Body of pancreas (tissue), 4 donors: Measurements from ENCODE around the gene DGLUCY. TPM values are rescaled to one million over a fixed set of nuclear protein-coding genes. Genes with fewer than 3 reads are reported as not detected.

ENCODE experiments used
- ATAC-seq: fragments of 150-250 bp; one replicate; pipeline ENCODE4 v1.9.1; 2016
- DNase-seq, 4 donors: peaks; one replicate each; pipeline ENCODE4 v3.0.0-alpha.2; 2019
- H3K27ac ChIP-seq, 4 donors: fragments of 200-600 bp; sonication (generic); 1 replicate in 3 of 4; 2 replicates in 1 of 4; pipeline versions ENCODE4 v1.5.1 to v1.6.1; 2016 to 2019; ENCODE audit warnings: mild to moderate bottlenecking in 1 of 4, mixed read lengths in 1 of 4, moderate library complexity in 1 of 4
- H3K27me3 ChIP-seq, 2 donors: fragments of 200-600 bp; sonication (generic); one replicate each; pipeline ENCODE4 v1.6.0; 2016; ENCODE audit warnings: mild to moderate bottlenecking in 1 of 2
- H3K36me3 ChIP-seq, 2 donors: fragments of 200-600 bp; sonication (generic); replicated peaks in 1 of 2; 2 replicates each; pipeline ENCODE4 v1.5.1; 2016; ENCODE audit warnings: low read depth in 2 of 2; ENCODE audit not compliant: insufficient read depth in 1 of 2
- H3K4me1 ChIP-seq: fragments of 200-600 bp; sonication (generic); one replicate; pipeline ENCODE4 v1.6.0; 2016
- H3K4me3 ChIP-seq, 2 donors: fragments of 200-600 bp; sonication (generic); 1 replicate in 1 of 2; 2 replicates in 1 of 2; pipeline ENCODE4 v1.5.1; 2016 to 2019
- H3K9me3 ChIP-seq, 3 donors: fragments of 200-600 bp; sonication (generic); 1 replicate in 2 of 3; 2 replicates in 1 of 3; pipeline ENCODE4 v1.5.1; 2016
- CTCF ChIP-seq, 7 experiments: fragments of 450-650 bp in 4 of 7; fragments of 200-600 bp in 3 of 7; sonication (generic) in 3 of 7; IDR thresholded peaks; one replicate each; pipeline ENCODE4 v1.5.1; 2016 to 2019; ENCODE audit warnings: antibody characterized with exemption in 7 of 7
- POLR2A ChIP-seq, 3 donors: fragments of 450-650 bp; IDR thresholded peaks; one replicate each; pipeline ENCODE4 v1.6.1; 2016; ENCODE audit warnings: antibody characterized with exemption in 3 of 3, mild to moderate bottlenecking in 2 of 3
- WGBS, 2 donors: methylation state at CpG; one replicate each; pipeline ENCODE4 v1.1.5; 2017; 5-methylcytosine and 5-hydroxymethylcytosine counted together
- intact Hi-C: fragments of 100-400 bp; cut with DNase I; formaldehyde crosslinking; loops from one replicate; pipeline ENCODE4 v1.15.1; 2023
- total RNA-seq, 2 donors: library from RNA; depleted of rRNA; stranded (reverse); fragments of >200 nt; gene quantifications; one replicate each; pipeline ENCODE4 v1.1.0, GENCODE V29; 2016

The DGLUCY gene
- total RNA-seq, 2 donors from 2014 or later, result 30.9 to 77.8 TPM

DNA sequence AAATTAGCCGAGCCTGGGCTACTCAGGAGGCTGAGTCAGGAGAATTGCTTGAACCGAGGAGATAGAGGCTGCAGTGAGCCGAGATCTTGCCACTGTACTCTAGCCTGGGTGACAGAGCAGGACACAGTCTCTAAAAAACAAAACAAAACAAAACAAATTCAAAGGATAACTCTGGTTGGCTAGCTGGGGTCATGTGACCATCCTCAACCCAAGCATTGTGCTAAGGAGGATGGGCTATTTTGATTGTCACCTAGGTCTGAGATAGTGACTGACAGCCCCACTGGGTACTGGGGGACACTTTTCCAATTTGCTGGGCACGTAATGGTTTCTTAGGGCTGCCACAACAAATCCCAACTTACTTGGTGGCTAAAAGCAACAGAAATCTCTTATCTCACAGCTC, 11.9 kb downstream of the DGLUCY start:
- Histone ChIP-seq H3K36me3 (no peaks in the 10 kb centered on the region), H3K9me3 (no peaks in the 10 kb centered on the region), H3K27ac (peak overlapping the region in 1 of 4 donors; percentile 42), H3K27me3 (no peaks in the 10 kb centered on the region), H3K4me3 (no peak overlapping the region), H3K4me1 (peaks cover 24% of the 10 kb centered on the region)
- TF ChIP-seq POLR2A (IDR thresholded peaks at IDR 0.05), result no peak
- WGBS, 2 donors, result 71 to 79% methylated on average over 4 of the region's 4 CpGs
- intact Hi-C loops, result no loop called here
- DNase-seq (no peak), ATAC-seq (no peak)

GRCh38 chr14:91126761-91127160, 12.9 kb downstream of the DGLUCY start:
- Histone ChIP-seq H3K9me3 (no peaks in the 10 kb centered on the region), H3K4me3 (no peak overlapping the region), H3K27me3 (no peaks in the 10 kb centered on the region), H3K4me1 (peaks cover 24% of the 10 kb centered on the region), H3K36me3 (no peaks in the 10 kb centered on the region), H3K27ac (peak overlapping the region in 2 of 4 donors; percentile 18 to 62)
- WGBS, 2 donors, result 97 to 100% methylated on average over 2 of the region's 2 CpGs
- intact Hi-C loops, result no loop called here
- TF ChIP-seq POLR2A (IDR thresholded peaks at IDR 0.05) (no peak), CTCF (IDR thresholded peaks at IDR 0.05) (no peak)
- DNase-seq (no peak), ATAC-seq (no peak)

DNA sequence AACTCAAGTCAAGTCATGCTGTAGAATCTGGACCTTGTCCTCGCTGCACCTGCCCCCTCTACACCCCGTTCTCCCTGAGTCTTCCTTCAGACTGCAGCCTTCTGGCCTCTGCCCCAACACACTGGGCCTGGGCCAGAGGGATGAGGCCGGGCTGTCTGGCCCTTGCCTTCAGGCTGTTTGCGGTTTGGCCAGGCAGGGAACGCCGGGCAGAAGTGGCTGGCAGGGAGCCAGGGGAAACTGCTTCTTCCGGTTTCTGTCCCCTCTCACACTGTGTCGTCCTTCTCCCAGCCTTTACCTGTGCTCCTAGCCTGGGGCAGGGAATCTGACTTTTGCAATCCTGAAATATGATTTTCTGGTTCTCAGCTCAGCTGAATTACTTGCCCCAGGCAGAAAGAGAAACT, 13.5 kb downstream of the DGLUCY start:
- intact Hi-C loops, result no loop called here
- H3K27me3 ChIP-seq, result no peaks in the 10 kb centered on the region
- no peaks in the 10 kb centered on the region for H3K9me3 ChIP-seq
- H3K36me3 ChIP-seq, result no peaks in the 10 kb centered on the region
- DNase-seq (peak; percentile 59 to 73 (median 68)), ATAC-seq (peak; percentile 68)
- H3K27ac ChIP-seq, result peak overlapping the region in 3 of 4 donors; percentile 18 to 66 (median 62)
- TF ChIP-seq POLR2A (IDR thresholded peaks at IDR 0.05) (no peak), CTCF (IDR thresholded peaks at IDR 0.05) (no peak)
- WGBS, 2 donors, result 29 to 41% methylated on average over 8 of the region's 8 CpGs
- peaks cover 24% of the 10 kb centered on the region for H3K4me1 ChIP-seq
- H3K4me3 ChIP-seq, result no peak overlapping the region

- 96 to 97% methylated on average over 4 of the region's 4 CpGs for WGBS, 2 donors
- H3K4me3 ChIP-seq, result no peak overlapping the region
- no peaks in the 10 kb centered on the region for H3K9me3 ChIP-seq
- ATAC-seq, result no peak
- intact Hi-C loops, result no loop called here
- H3K27me3 ChIP-seq, result no peaks in the 10 kb centered on the region
- H3K4me1 ChIP-seq, result peaks cover 24% of the 10 kb centered on the region
- no peaks in the 10 kb centered on the region for H3K36me3 ChIP-seq
- TF ChIP-seq CTCF (IDR thresholded peaks at IDR 0.05) (no peak), POLR2A (IDR thresholded peaks at IDR 0.05) (no peak)
- peak overlapping the region in 3 of 4 donors; percentile 18 to 66 (median 62) for H3K27ac ChIP-seq
- no peak for DNase-seq
Observed at GRCh38 chr14:91127924-91128323, 14.1 kb downstream of the DGLUCY start.

GRCh38 chr14:91128699-91129098, 14.8 kb downstream of the DGLUCY start:
- ATAC-seq, result no peak
- no peaks in the 10 kb centered on the region for H3K9me3 ChIP-seq
- no peak overlapping the region for H3K27ac ChIP-seq
- no peak overlapping the region for H3K4me3 ChIP-seq
- H3K27me3 ChIP-seq, result no peaks in the 10 kb centered on the region
- no peak for TF ChIP-seq POLR2A (IDR thresholded peaks at IDR 0.05)
- no peak for TF ChIP-seq CTCF (IDR thresholded peaks at IDR 0.05)
- intact Hi-C loops, result no loop called here
- no peaks in the 10 kb centered on the region for H3K36me3 ChIP-seq
- no peak for DNase-seq
- WGBS, 2 donors, result 87 to 93% methylated on average over 4 of the region's 4 CpGs
- H3K4me1 ChIP-seq, result peaks cover 24% of the 10 kb centered on the region
